ENCODE measurements around the gene CCDC85B.
A peak's percentile ranks its signal among the peaks of the same experiment; 100 is the strongest.

DNA sequence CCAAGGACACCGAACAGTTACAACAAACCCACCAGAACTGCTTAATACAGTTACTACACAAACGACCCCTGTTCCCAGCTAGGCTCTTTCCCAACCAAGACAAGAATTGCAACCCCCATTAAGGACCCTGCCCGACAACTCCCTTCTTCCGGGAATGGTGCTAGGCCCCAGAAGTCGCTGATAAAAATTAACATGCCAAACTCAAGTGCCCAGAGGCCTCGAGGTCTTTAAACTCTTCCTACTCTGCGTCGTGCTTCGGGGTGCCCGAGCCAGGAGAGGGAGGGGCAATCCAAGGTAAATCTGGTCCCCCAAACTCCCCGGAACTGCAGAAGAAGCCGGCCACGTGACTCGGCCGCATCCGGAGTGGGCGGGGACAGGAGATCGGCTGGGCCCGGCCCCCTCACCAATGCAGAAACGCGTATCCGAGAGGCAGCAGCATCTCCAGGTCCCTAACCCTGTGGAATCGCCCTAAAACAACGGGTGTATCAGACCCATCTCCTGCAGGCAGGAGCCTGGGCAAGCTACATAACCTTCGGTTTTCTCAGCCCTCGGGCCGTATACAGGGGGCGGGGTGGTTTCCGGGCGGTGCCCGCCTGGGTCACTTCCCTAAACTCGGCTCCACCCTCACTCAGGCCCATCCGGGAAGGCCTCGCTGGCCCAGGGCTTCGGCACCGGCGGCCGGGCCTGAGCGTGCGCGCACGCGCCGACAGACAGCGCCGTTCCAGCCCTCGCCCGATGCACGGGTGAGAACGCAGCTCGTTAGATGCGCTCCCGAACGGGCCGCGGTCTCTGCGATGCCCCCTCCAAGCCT is 33.6 kb upstream of the CCDC85B start:
- TF ChIP-seq, protein P1, sequence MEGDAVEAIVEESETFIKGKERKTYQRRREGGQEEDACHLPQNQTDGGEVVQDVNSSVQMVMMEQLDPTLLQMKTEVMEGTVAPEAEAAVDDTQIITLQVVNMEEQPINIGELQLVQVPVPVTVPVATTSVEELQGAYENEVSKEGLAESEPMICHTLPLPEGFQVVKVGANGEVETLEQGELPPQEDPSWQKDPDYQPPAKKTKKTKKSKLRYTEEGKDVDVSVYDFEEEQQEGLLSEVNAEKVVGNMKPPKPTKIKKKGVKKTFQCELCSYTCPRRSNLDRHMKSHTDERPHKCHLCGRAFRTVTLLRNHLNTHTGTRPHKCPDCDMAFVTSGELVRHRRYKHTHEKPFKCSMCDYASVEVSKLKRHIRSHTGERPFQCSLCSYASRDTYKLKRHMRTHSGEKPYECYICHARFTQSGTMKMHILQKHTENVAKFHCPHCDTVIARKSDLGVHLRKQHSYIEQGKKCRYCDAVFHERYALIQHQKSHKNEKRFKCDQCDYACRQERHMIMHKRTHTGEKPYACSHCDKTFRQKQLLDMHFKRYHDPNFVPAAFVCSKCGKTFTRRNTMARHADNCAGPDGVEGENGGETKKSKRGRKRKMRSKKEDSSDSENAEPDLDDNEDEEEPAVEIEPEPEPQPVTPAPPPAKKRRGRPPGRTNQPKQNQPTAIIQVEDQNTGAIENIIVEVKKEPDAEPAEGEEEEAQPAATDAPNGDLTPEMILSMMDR (IDR thresholded peaks at IDR 0.05; ENCODE audit: low read depth, low read length), result no peak
- TF ChIP-seq, protein P2, sequence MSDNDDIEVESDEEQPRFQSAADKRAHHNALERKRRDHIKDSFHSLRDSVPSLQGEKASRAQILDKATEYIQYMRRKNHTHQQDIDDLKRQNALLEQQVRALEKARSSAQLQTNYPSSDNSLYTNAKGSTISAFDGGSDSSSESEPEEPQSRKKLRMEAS (IDR thresholded peaks at IDR 0.05; ENCODE audit: low read depth, low read length), result peak; percentile 92
- TF ChIP-seq POLR2A (IDR thresholded peaks at IDR 0.05; ENCODE audit: extremely low read depth, insufficient read length) (peak; percentile 65), MYC (IDR thresholded peaks at IDR 0.05; ENCODE audit: low read depth, low read length) (peak; percentile 6)
